Measurements from ENCODE around the gene RBX1.

Gene RBX1

GRCh38 chr22:40966726-40967085 is 15.5 kb downstream of the RBX1 start:
- no peak for DNase-seq (ENCODE audit: low spot score)
- in situ Hi-C loops (cut with MboI; ENCODE audit: low pct_unique_long_range_greater_than_20kb, low sequenced_read_pairs, unreplicated experiment), result no loop called here

GRCh38 chr22:40967111-40967760 is 16.1 kb downstream of the RBX1 start:
- in situ Hi-C loops (cut with MboI; ENCODE audit: low pct_unique_long_range_greater_than_20kb, low sequenced_read_pairs, unreplicated experiment), result no loop called here

More at GRCh38 chr22:40966726-40967085, 15.5 kb downstream of the RBX1 start:
- TF ChIP-seq CTCF (IDR thresholded peaks at IDR 0.05; ENCODE audit: extremely low read depth, insufficient read depth, missing control alignments), result no peak

GRCh38 chr22:40972587-40972986 is 21.4 kb downstream of the RBX1 start:
- in situ Hi-C loops (cut with MboI; ENCODE audit: low pct_unique_long_range_greater_than_20kb, low sequenced_read_pairs, unreplicated experiment), result no loop called here
- TF ChIP-seq CTCF (IDR thresholded peaks at IDR 0.05; ENCODE audit: extremely low read depth, insufficient read depth, missing control alignments), result no peak
- DNase-seq (ENCODE audit: low spot score), result no peak

More at GRCh38 chr22:40967111-40967760, 16.1 kb downstream of the RBX1 start:
- TF ChIP-seq CTCF (IDR thresholded peaks at IDR 0.05; ENCODE audit: extremely low read depth, insufficient read depth, missing control alignments), result no peak
- no peak for DNase-seq (ENCODE audit: low spot score)

- TF ChIP-seq CTCF (IDR thresholded peaks at IDR 0.05; ENCODE audit: extremely low read depth, insufficient read depth, missing control alignments), result no peak
- in situ Hi-C loops (cut with MboI; ENCODE audit: low pct_unique_long_range_greater_than_20kb, low sequenced_read_pairs, unreplicated experiment), result no loop called here
These were observed 22.0 kb downstream of the RBX1 start for GRCh38 chr22:40973144-40973543.

GRCh38 chr22:40975366-40975765 is 24.2 kb downstream of the RBX1 start:
- TF ChIP-seq CTCF (IDR thresholded peaks at IDR 0.05; ENCODE audit: extremely low read depth, insufficient read depth, missing control alignments), result no peak
- in situ Hi-C loops (cut with MboI; ENCODE audit: low pct_unique_long_range_greater_than_20kb, low sequenced_read_pairs, unreplicated experiment), result no loop called here
- no peak for DNase-seq (ENCODE audit: low spot score)

More at GRCh38 chr22:40973144-40973543, 22.0 kb downstream of the RBX1 start:
- no peak for DNase-seq (ENCODE audit: low spot score)

- in situ Hi-C loops (cut with MboI; ENCODE audit: low pct_unique_long_range_greater_than_20kb, low sequenced_read_pairs, unreplicated experiment), result no loop called here
- peak; percentile 34 for DNase-seq (ENCODE audit: low spot score)
These were observed 25.9 kb downstream of the RBX1 start for GRCh38 chr22:40976866-40977700.

More at GRCh38 chr22:40976866-40977700, 25.9 kb downstream of the RBX1 start:
- no peak for TF ChIP-seq CTCF (IDR thresholded peaks at IDR 0.05; ENCODE audit: extremely low read depth, insufficient read depth, missing control alignments)

Measured in GM13977 (cell line).